ENCODE data around the gene TGFBR3. TPM values are rescaled to one million over a fixed set of nuclear protein-coding genes. Genes with fewer than 3 reads are reported as not detected.
A peak's percentile ranks its signal among the peaks of the same experiment; 100 is the strongest.

TGFBR3 gene
- total and polyA plus RNA-seq, 2 of the 4 experiments (the other 2 are of a cell fraction) = 3.0 to 11.3 TPM

GRCh38 chr1:91883470-91883869 lies 2.5 kb downstream of the TGFBR3 start:
- no peak overlapping the region for H2AFZ ChIP-seq (replicated peaks; ENCODE audit: low read length, poor library complexity)
- H2AK5ac ChIP-seq (ENCODE audit: low read depth, low read length) = no peak overlapping the region
- H3K56ac ChIP-seq (ENCODE audit: extremely low read depth, insufficient read depth, low read length) = no peak overlapping the region
- H4K91ac ChIP-seq (ENCODE audit: insufficient read depth, low read depth, low read length) = no peak overlapping the region
- H3K23ac ChIP-seq (ENCODE audit: low read depth, low read length) = peak overlapping the region; percentile 3; the same call in 1 of the 2 replicates
- no peaks in the 10 kb centered on the region for H3K9me3 ChIP-seq (ENCODE audit: control insufficient read depth, insufficient read depth, low read length)
- intact Hi-C loops (cut with micrococcal nuclease) = loop anchor here (1.0 to 5.0 kb wide), 3 partner anchors 33 to 370 kb away; no protein-coding TSS in a partner anchor
- no peaks in the 10 kb centered on the region; the same call in none of the 2 replicates for H4K20me1 ChIP-seq (ENCODE audit: insufficient read depth, low read length)
- no peak overlapping the region for H4K5ac ChIP-seq (ENCODE audit: low read depth, low read length)
- no TSS peak for BruUV-seq (replicated peaks)
- in situ Hi-C loops (cut with MboI; ENCODE audit: low sequenced_read_pairs) = loop anchor here (10.0 kb wide), 1 partner anchor 149 kb away; no protein-coding TSS in a partner anchor
- peak overlapping the region; percentile 37 for H3K4me2 ChIP-seq (ENCODE audit: low read depth, low read length)
- no CpG with 5 or more reads among the region's 6 CpGs for WGBS, 2 experiments (ENCODE audit: extremely low coverage in 2 of 2, insufficient read length in 1 of 2)
- H2BK5ac ChIP-seq (ENCODE audit: low read depth, low read length, poor library complexity, severe bottlenecking) = no peak overlapping the region
- H3K9ac ChIP-seq (ENCODE audit: low read depth, low read length) = no peak overlapping the region; the same call in 1 of the 2 replicates
- dilution Hi-C loops (cut with HindIII; ENCODE audit: low sequenced_read_pairs, unreplicated experiment) = no loop called here
- H3K79me1 ChIP-seq (ENCODE audit: low read depth in 1 of 2, low read length in 2 of 2) = peaks cover 14% of the 10 kb centered on the region in 2 experiments
- H4K8ac ChIP-seq (ENCODE audit: low read depth in 2 of 2, low read length in 2 of 2) = no peak overlapping the region
- no peak overlapping the region for H2BK120ac ChIP-seq (ENCODE audit: low read depth, low read length)
- no peak overlapping the region for H2BK15ac ChIP-seq (ENCODE audit: low read depth, low read length)
- no peak for TF ChIP-seq BHLHE40 (IDR thresholded peaks at IDR 0.05; ENCODE audit: low read depth, low read length)
- no peak for TF ChIP-seq MAFK (IDR thresholded peaks at IDR 0.05; ENCODE audit: low read depth, low read length)
- no peak for TF ChIP-seq RFX5 (IDR thresholded peaks at IDR 0.05; ENCODE audit: low read depth, low read length)
- TF ChIP-seq CEBPB (IDR thresholded peaks at IDR 0.05; ENCODE audit: low read depth, low read length) = no peak
- peak; percentile 48 for TF ChIP-seq SMC3 (IDR thresholded peaks at IDR 0.05; ENCODE audit: low read depth, low read length)
- peak; percentile 60 for TF ChIP-seq RAD21 (IDR thresholded peaks at IDR 0.05; ENCODE audit: low read length)
- TF ChIP-seq MAZ (IDR thresholded peaks at IDR 0.05; ENCODE audit: borderline replicate concordance, low read depth, low read length) = no peak
- no peak for TF ChIP-seq ELK1 (IDR thresholded peaks at IDR 0.05; ENCODE audit: borderline replicate concordance, low read depth, low read length)
- TF ChIP-seq RCOR1 (IDR thresholded peaks at IDR 0.05; ENCODE audit: insufficient replicate concordance, low read length) = no peak
- TF ChIP-seq NFE2L2 (IDR thresholded peaks at IDR 0.05; ENCODE audit: low read depth, low read length) = no peak
- no peak for TF ChIP-seq CHD1 (IDR thresholded peaks at IDR 0.05; ENCODE audit: low read depth, low read length)
- TF ChIP-seq CTCF (conservative IDR thresholded peaks at IDR 0.05; ENCODE audit: low read depth, low read length) = peak; percentile 58
- no peak for TF ChIP-seq POLR2A (IDR thresholded peaks at IDR 0.05; ENCODE audit: low read depth, low read length)
- no peak for TF ChIP-seq MXI1 (IDR thresholded peaks at IDR 0.05; ENCODE audit: borderline replicate concordance, low read depth, low read length)
- no peak for TF ChIP-seq USF2 (IDR thresholded peaks at IDR 0.05; ENCODE audit: low read depth, low read length)
- no peak for TF ChIP-seq FOS (IDR thresholded peaks at IDR 0.05; ENCODE audit: low read depth, low read length)
- peaks cover 3% of the 10 kb centered on the region for H3K4me1 ChIP-seq (ENCODE audit: control insufficient read depth, insufficient read depth, low read length)
- no peak overlapping the region; the same call in 1 of the 2 replicates for H3K4me3 ChIP-seq (ENCODE audit: insufficient read depth, low read depth, low read length)
- H3K14ac ChIP-seq (replicated peaks; ENCODE audit: low read depth, low read length) = no peak overlapping the region
- no peak overlapping the region for H3K27ac ChIP-seq (ENCODE audit: insufficient read depth, low read length)
- ChIA-PET CTCF (interaction anchor here (0.6 to 1.9 kb wide), 9 partner anchors 14 to 371 kb away, joined by 3 to 5 read pairs (median 3); no protein-coding TSS in a partner anchor), POLR2A (ENCODE audit: unreplicated experiment) (interaction anchor here (0.7 kb wide), 1 partner anchor 87 kb away, joined by 9 read pairs; no protein-coding TSS in a partner anchor)
- H2BK20ac ChIP-seq (ENCODE audit: low read depth, low read length) = no peak overlapping the region
- H3K4ac ChIP-seq (ENCODE audit: low read depth, low read length) = no peak overlapping the region
- H3K27me3 ChIP-seq (ENCODE audit: control insufficient read depth, insufficient read depth, low read length) = no peaks in the 10 kb centered on the region
- H3K36me3 ChIP-seq (ENCODE audit: control insufficient read depth, insufficient read depth, low read length) = no peaks in the 10 kb centered on the region
- peak overlapping the region; percentile 25; the same call in 1 of the 2 replicates for H3K18ac ChIP-seq (ENCODE audit: low read depth, low read length)
- H2AK9ac ChIP-seq (replicated peaks; ENCODE audit: low read depth, low read length, poor library complexity) = no peak overlapping the region
- no peak for ATAC-seq (ENCODE audit: low read depth)
- peak; percentile 62 for DNase-seq
- H3K9me1 ChIP-seq (ENCODE audit: insufficient read depth, low read length) = no peaks in the 10 kb centered on the region
